Heart left ventricle (tissue), 16 donors: Measurements from ENCODE around the gene SHPK. TPM values are rescaled to one million over a fixed set of nuclear protein-coding genes. Genes with fewer than 3 reads are reported as not detected.

Source experiments
- ATAC-seq, 4 donors: fragments of 200-7000 bp; cut with Tn5 transposase; one replicate each; pipeline ENCODE4 v1.9.1; 2020 to 2022; ENCODE audit warnings: moderate library complexity in 4 of 4, mild to moderate bottlenecking in 3 of 4, moderate number of reproducible peaks in 1 of 4
- DNase-seq, 5 donors: peaks; one replicate each; pipeline ENCODE4 v3.0.0-alpha.2; 2020
- H3K27ac ChIP-seq, 12 donors: fragments of 200-600 bp; sonication (generic) in 4 of 12; one replicate each; pipeline versions ENCODE4 v1.5.0 to v1.8.0; 2016 to 2022; ENCODE audit warnings: mild to moderate bottlenecking in 2 of 12
- H3K27me3 ChIP-seq, 9 donors: fragments of 200-600 bp; sonication (generic) in 2 of 9; one replicate each; pipeline versions ENCODE4 v1.5.1 to v1.8.0; 2016 to 2022; ENCODE audit warnings: mild to moderate bottlenecking in 3 of 9
- H3K36me3 ChIP-seq, 9 donors: fragments of 200-600 bp; sonication (generic) in 2 of 9; one replicate each; pipeline versions ENCODE4 v1.5.0 to v1.8.0; 2018 to 2022; ENCODE audit warnings: mild to moderate bottlenecking in 2 of 9
- H3K4me1 ChIP-seq, 12 donors: fragments of 200-600 bp; sonication (generic) in 4 of 12; one replicate each; pipeline versions ENCODE4 v1.5.0 to v1.8.0; 2016 to 2022; ENCODE audit warnings: mild to moderate bottlenecking in 3 of 12
- H3K4me3 ChIP-seq, 12 donors: fragments of 200-600 bp; sonication (generic) in 4 of 12; one replicate each; pipeline versions ENCODE4 v1.5.0 to v1.8.0; 2017 to 2022; ENCODE audit warnings: mild to moderate bottlenecking in 9 of 12, moderate library complexity in 4 of 12
- H3K9me3 ChIP-seq, 12 donors: fragments of 200-600 bp; sonication (generic) in 4 of 12; one replicate each; pipeline versions ENCODE4 v1.5.0 to v1.8.0; 2016 to 2022; ENCODE audit warnings: mild to moderate bottlenecking in 1 of 12
- POLR2A ChIP-seq, 2 donors: fragments of 450-650 bp; IDR thresholded peaks; one replicate each; pipeline ENCODE4 v1.6.1; 2017; ENCODE audit warnings: antibody characterized with exemption in 2 of 2, mild to moderate bottlenecking in 2 of 2, moderate library complexity in 2 of 2
- WGBS, 4 donors: extraction: QIAGEN DNeasy Blood & Tissue Kit in 2 of 4; methylation state at CpG; one replicate each; pipeline versions ENCODE4 v1.1.5 to v1.1.7; 2013 to 2018; 5-methylcytosine and 5-hydroxymethylcytosine counted together
- intact Hi-C, 10 donors: fragments of 100-400 bp; cut with DNase I; formaldehyde crosslinking; loops; one replicate each; pipeline versions ENCODE4 v1.11.1 to v1.14.2; 2022
- long read RNA-seq, 3 donors: library from polyadenylated mRNA; unstranded; transcript quantifications; one replicate each; pipeline ENCODE4 v2.0.0, GENCODE V29; 2020 to 2021
- polyA plus RNA-seq, 2 donors: library from polyadenylated mRNA; stranded (reverse); fragments of 200-250 nt; gene quantifications; one replicate each; pipeline ENCODE4 v1.2.3, GENCODE V29; 2013
- total RNA-seq, 9 donors: library from RNA; depleted of rRNA in 2 of 9; stranded (reverse); fragments of >200 nt in 2 of 9; fragmentation: NEBNext Ultra II Directional in 3 of 9; extraction: Animal tissue kit (Norgen Biotek cat#: 25700) in 3 of 9; gene quantifications; one replicate each; pipeline versions ENCODE4 v1.1.0 to v1.2.4, GENCODE V29; 2016 to 2023
- TF ChIP-seq, protein P1 (sequence below), 12 donors: fragments of 200-600 bp; sonication (generic) in 4 of 12; IDR thresholded peaks; one replicate each; pipeline versions ENCODE4 v1.5.0 to v1.8.0; 2018 to 2022; ENCODE audit warnings: antibody characterized with exemption in 12 of 12, mild to moderate bottlenecking in 5 of 12
- donor health status: ischemic (EF 13 %, LVEDD 7.1; RV severe dilation, severe dysfunction).
- donor health status: healthy with polysubstance abuse.
- donor health status: DM: no; HTN: yes; CAD: no.
- donor health status: DM: no; HTN: no; CAD: no.
- donor health status: ischemic (EF 25% LVEDD 6.9; RV normal size, moderate dysfunction).
- donor health status: ischemic (EF 25% LVEDD 5.7; RV mildly dilated, moderate dysfunction).
- donor health status: healthy.
- donor health status: DM: yes; HTN: yes; CAD: no.
- donor health status: ischemic (EF 35%, LVEDD 5.7; RV mildly dilated, moderate dysfunction).
- donor health status: nonischemic (EF 11% LVEDD 7.7; RV severe dilation, severe dysfunction).
- donor health status: DM: yes; HTN: yes; CAD: no.
- donor health status: PGD.
- donor health status: ischemic (EF 29% LVEDD 5.4; RV normal size, mild dysfunction).
- donor health status: nonischemic (EF 23%, LVEDD 6.1; RV moderate dilation, normal function).

SHPK gene, protein sequence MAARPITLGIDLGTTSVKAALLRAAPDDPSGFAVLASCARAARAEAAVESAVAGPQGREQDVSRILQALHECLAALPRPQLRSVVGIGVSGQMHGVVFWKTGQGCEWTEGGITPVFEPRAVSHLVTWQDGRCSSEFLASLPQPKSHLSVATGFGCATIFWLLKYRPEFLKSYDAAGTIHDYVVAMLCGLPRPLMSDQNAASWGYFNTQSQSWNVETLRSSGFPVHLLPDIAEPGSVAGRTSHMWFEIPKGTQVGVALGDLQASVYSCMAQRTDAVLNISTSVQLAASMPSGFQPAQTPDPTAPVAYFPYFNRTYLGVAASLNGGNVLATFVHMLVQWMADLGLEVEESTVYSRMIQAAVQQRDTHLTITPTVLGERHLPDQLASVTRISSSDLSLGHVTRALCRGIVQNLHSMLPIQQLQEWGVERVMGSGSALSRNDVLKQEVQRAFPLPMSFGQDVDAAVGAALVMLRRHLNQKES
- total RNA-seq (1 to 10 TPM; 2.5 to 7.3 (median 3.6) TPM), polyA plus RNA-seq (1 to 10 TPM; 2.9 to 3.7 TPM)
- long read RNA-seq, donor 1, partial matches to known transcripts, result 0 of 2 reads
- long read RNA-seq, donor 1, other reads (novel, unspliced or antisense), result 1 of 2 reads
- long read RNA-seq, donor 2, transcript SHPK-201 (7 exons, 3,838 nt), result major isoform, 7 of 9 reads
- long read RNA-seq, donor 2, partial matches to known transcripts, result 1 of 9 reads
- long read RNA-seq, donor 2, other reads (novel, unspliced or antisense), result 1 of 9 reads
- long read RNA-seq, donor 3, partial matches to known transcripts, result 3 of 7 reads
- long read RNA-seq, donor 3, other reads (novel, unspliced or antisense), result 1 of 7 reads

DNA sequence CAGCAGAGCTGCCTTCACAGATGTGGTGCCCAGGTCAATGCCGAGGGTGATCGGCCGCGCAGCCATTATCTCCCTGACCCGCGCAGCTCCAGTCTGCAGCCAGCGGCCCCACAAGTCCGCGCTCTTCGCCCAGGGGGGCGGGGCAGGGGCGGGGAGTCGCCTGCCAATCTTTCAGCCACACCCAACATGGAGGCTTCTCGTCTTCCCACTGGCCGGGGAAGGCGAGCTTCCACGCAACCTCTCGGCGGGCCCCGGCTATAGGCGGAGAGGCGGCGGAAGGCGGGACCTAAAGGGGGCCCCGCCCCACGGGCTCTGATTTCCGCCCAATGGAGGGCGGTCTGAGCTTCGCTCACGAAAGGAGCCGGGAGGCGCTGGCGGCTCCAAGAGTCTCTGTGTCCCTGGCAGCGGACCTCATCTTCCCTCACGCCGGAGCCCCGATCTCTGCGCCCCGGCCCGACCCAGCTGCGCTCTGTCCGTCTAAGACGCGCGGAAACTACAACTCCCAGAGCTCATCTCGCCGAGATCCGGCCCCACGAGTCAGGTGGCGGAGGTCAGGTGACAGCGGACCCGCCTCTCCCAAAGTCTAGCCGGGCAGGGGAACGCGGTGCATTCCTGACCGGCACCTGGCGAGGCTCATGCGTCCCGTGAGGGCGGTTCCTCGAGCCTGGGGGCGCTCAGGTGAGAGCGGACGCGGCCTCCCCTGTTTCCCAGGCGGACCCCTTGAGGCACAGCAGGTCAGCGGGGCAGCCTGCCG, at the start of gene SHPK, which contains the start of gene CTNS:
SHPK (minus strand) TSS at position 97 of the 754 bp plus-strand sequence; CDS start at position 66, 31 bp downstream.
CTNS (plus strand) TSS at position 607 of the 754 bp plus-strand sequence. CDS start 3,447 bp downstream, outside the sequence.
- Histone ChIP-seq H3K27ac (peak within 1 kb of the TSS; percentile 93 to 99 (median 96)), H3K4me1 (peaks cover 0 to 54% (median 33%) of the 10 kb centered on the region in 12 donors), H3K36me3 (peaks cover 0 to 28% (median 3%) of the 10 kb centered on the region in 9 donors), H3K27me3 (no peaks in the 10 kb centered on the region), H3K4me3 (peak within 1 kb of the TSS; percentile 78 to 100 (median 98)), H3K9me3 (no peaks in the 10 kb centered on the region)
- TF ChIP-seq POLR2A (IDR thresholded peaks at IDR 0.05), result peak; percentile 25 to 76
- TF ChIP-seq, protein P1, sequence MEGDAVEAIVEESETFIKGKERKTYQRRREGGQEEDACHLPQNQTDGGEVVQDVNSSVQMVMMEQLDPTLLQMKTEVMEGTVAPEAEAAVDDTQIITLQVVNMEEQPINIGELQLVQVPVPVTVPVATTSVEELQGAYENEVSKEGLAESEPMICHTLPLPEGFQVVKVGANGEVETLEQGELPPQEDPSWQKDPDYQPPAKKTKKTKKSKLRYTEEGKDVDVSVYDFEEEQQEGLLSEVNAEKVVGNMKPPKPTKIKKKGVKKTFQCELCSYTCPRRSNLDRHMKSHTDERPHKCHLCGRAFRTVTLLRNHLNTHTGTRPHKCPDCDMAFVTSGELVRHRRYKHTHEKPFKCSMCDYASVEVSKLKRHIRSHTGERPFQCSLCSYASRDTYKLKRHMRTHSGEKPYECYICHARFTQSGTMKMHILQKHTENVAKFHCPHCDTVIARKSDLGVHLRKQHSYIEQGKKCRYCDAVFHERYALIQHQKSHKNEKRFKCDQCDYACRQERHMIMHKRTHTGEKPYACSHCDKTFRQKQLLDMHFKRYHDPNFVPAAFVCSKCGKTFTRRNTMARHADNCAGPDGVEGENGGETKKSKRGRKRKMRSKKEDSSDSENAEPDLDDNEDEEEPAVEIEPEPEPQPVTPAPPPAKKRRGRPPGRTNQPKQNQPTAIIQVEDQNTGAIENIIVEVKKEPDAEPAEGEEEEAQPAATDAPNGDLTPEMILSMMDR (IDR thresholded peaks at IDR 0.05), result peak in 2 of 12 donors; percentile 8 to 17
- ATAC-seq (peak; percentile 98 to 99 (median 98)), DNase-seq (peak; percentile 97 to 98 (median 98))
- 0 to 1% (median 0%) methylated on average over 30 to 68 of the region's 68 CpGs for WGBS, 4 donors
- intact Hi-C loops, result loop anchor here in 5 of 10 donors (1.0 to 10.0 kb wide), 4 partner anchors 32 to 588 kb away; partner anchors contain the start of genes EMC6 (in 2 of the 5) and TAX1BP3 (in 2 of the 5)

DNA sequence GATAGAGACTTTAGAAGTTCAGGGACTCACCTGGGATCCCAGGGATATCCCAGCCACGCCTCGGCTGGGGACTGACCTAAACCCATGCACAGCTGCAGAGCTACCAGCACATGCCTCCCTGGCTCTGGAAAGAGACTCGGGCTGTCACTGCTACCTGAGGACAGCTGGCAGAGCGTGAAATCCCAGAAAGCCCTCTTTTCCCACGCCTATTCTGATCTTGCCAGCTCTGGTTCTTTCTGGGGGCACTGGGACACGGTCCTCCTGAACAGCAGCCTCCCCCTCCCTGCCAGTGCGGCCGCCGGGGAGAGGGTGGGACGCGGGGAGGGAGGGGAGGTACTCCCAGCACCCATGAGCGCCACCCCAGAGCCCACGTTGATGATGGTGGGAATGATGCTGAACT, 49.1 kb upstream of the SHPK start:
- H3K27me3 ChIP-seq, result peaks cover 0 to 20% (median 4%) of the 10 kb centered on the region in 9 donors
- intact Hi-C loops, result no loop called here
- WGBS, 4 donors, result 38 to 59% (median 53%) methylated on average over 6 to 13 of the region's 13 CpGs

DNA sequence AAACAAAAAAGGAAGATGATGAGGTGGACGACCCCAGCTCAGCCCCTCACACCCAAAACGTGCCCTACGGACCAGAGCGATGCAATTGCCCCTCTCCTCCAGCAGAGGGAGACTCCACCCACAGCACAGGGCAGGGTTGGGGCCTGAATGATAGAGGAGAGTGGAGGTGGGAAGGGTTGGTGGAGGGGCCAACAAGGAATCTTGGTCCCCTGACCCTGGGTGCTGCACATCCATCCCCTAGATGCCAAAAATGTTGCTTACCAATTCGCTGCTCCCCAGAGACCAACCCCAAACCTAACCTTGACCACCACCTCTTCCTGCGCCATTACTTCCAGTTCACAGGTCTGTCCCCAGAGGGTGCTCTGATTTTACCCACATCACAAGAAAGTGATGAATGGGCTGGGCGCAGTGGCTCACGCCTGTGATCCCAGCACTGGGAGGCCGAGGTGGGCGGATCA, 47.0 kb upstream of the SHPK start:
- intact Hi-C loops, result no loop called here
- 34 to 44% (median 37%) methylated on average over 9 to 10 of the region's 10 CpGs for WGBS, 4 donors
- no peak for DNase-seq

More for the DNA sequence above, 49.1 kb upstream of the SHPK start:
- H3K27ac ChIP-seq, result no peak overlapping the region
- ATAC-seq (no peak), DNase-seq (no peak)
- no peak overlapping the region for H3K4me3 ChIP-seq
- no peak for TF ChIP-seq POLR2A (IDR thresholded peaks at IDR 0.05)
- TF ChIP-seq, protein P1 (IDR thresholded peaks at IDR 0.05), result no peak
- peaks cover 0 to 5% (median 0%) of the 10 kb centered on the region in 12 donors for H3K4me1 ChIP-seq
- no peaks in the 10 kb centered on the region for H3K9me3 ChIP-seq
- H3K36me3 ChIP-seq, result no peaks in the 10 kb centered on the region

More for the DNA sequence above, 47.0 kb upstream of the SHPK start:
- H3K9me3 ChIP-seq, result no peaks in the 10 kb centered on the region
- ATAC-seq, result peak; percentile 64 to 83 (median 76)
- H3K27ac ChIP-seq, result no peak overlapping the region
- peaks cover 0 to 8% (median 0%) of the 10 kb centered on the region in 12 donors for H3K4me1 ChIP-seq
- peaks cover 0 to 20% (median 4%) of the 10 kb centered on the region in 9 donors for H3K27me3 ChIP-seq
- H3K36me3 ChIP-seq, result no peaks in the 10 kb centered on the region
- H3K4me3 ChIP-seq, result no peak overlapping the region
- no peak for TF ChIP-seq POLR2A (IDR thresholded peaks at IDR 0.05)
- TF ChIP-seq, protein P1 (IDR thresholded peaks at IDR 0.05), result peak; percentile 73 to 91 (median 82)
